Activated CD4-positive, alpha-beta T cell treated with anti-CD3 and anti-CD28 coated beads, Interleukin-2, amount 50 U/mL, for 1 hour (primary cell): ENCODE measurements around the gene EZR.
"Not testable (repeated sequence)": the region's sequence is repeated elsewhere in the genome, so short reads cannot be mapped to it uniquely, and the experiment has no call there.

Experiments
- DNase-seq: peaks from one replicate; pipeline ENCODE4 v3.0.0-alpha.2; 2020

EZR gene

GRCh38 chr6:158796353-158796752 is 22.8 kb downstream of the EZR start:
- DNase-seq: no peak

- DNase-seq: no peak
Observed at GRCh38 chr6:158795516-158795915, 23.7 kb downstream of the EZR start.

- no peak for DNase-seq
Observed at GRCh38 chr6:158793432-158793831, 25.7 kb downstream of the EZR start.

- DNase-seq: not testable (repeated sequence)
Observed at GRCh38 chr6:158792505-158792904, 26.7 kb downstream of the EZR start.

GRCh38 chr6:158791274-158791855 is 27.8 kb downstream of the EZR start:
- DNase-seq: no peak

GRCh38 chr6:158789115-158789917 is 29.9 kb downstream of the EZR start:
- DNase-seq: peak; percentile 58

GRCh38 chr6:158787395-158787794 is 31.8 kb downstream of the EZR start:
- no peak for DNase-seq

- no peak for DNase-seq
Observed at GRCh38 chr6:158786645-158787304, 32.4 kb downstream of the EZR start.

- no peak for DNase-seq
Observed at GRCh38 chr6:158785036-158785435, 34.1 kb downstream of the EZR start.

GRCh38 chr6:158784505-158784904 is 34.7 kb downstream of the EZR start:
- DNase-seq: no peak

- no peak for DNase-seq
Observed at GRCh38 chr6:158783851-158784250, 35.3 kb downstream of the EZR start.

GRCh38 chr6:158783167-158783450 is 36.1 kb downstream of the EZR start:
- DNase-seq: no peak

GRCh38 chr6:158782432-158783166 is 36.6 kb downstream of the EZR start:
- DNase-seq: no peak

GRCh38 chr6:158781692-158782373 is 37.3 kb downstream of the EZR start:
- peak; percentile 3 for DNase-seq

- DNase-seq: no peak
Observed at GRCh38 chr6:158780988-158781691, 38.0 kb downstream of the EZR start.

GRCh38 chr6:158780246-158780884 is 38.8 kb downstream of the EZR start:
- no peak for DNase-seq

- DNase-seq: no peak
Observed at GRCh38 chr6:158778005-158778527, 41.1 kb downstream of the EZR start.

- no peak for DNase-seq
Observed at GRCh38 chr6:158777510-158777909, 41.7 kb downstream of the EZR start.

GRCh38 chr6:158776737-158777136 is 42.4 kb downstream of the EZR start:
- no peak for DNase-seq

GRCh38 chr6:158775832-158776231 is 43.3 kb downstream of the EZR start:
- no peak for DNase-seq

GRCh38 chr6:158774717-158775449 is 44.3 kb downstream of the EZR start:
- DNase-seq: no peak
